ENCODE data around the gene CACUL1. TPM values are rescaled to one million over a fixed set of nuclear protein-coding genes. Genes with fewer than 3 reads are reported as not detected.
"Not testable (repeated sequence)": the region's sequence is repeated elsewhere in the genome, so short reads cannot be mapped to it uniquely, and the experiment has no call there.

Gene CACUL1
- total RNA-seq, 2 experiments from 2014 or later, result 25.5 to 30.2 TPM

- DNase-seq, result no peak
- CTCF ChIA-PET, result no interaction called here
- no peak for ATAC-seq
- Mint-ChIP-seq H3K27me3 (ENCODE audit: low read depth) (no peaks in the 10 kb centered on the region), H3K9me3 (ENCODE audit: insufficient read depth) (no peaks in the 10 kb centered on the region), H3K4me3 (no peak overlapping the region), H3K4me1 (ENCODE audit: low read depth) (peaks cover 4% of the 10 kb centered on the region), H3K36me3 (ENCODE audit: low read depth) (peaks cover 14% of the 10 kb centered on the region), H3K27ac (no peak overlapping the region)
- POLR2A ChIA-PET, result no interaction called here
Observed at GRCh38 chr10:118745056-118745455, 9.7 kb downstream of the CACUL1 start.

GRCh38 chr10:118744346-118744918, 10.3 kb downstream of the CACUL1 start:
- POLR2A ChIA-PET; H3K27ac Mint-ChIP-seq; H3K4me3 Mint-ChIP-seq; H3K27me3 Mint-ChIP-seq (ENCODE audit: low read depth); H3K4me1 Mint-ChIP-seq (ENCODE audit: low read depth); CTCF ChIA-PET; ATAC-seq; H3K9me3 Mint-ChIP-seq (ENCODE audit: insufficient read depth); DNase-seq: not testable (repeated sequence)
- peaks cover 14% of the 10 kb centered on the region for H3K36me3 Mint-ChIP-seq (ENCODE audit: low read depth)

DNA sequence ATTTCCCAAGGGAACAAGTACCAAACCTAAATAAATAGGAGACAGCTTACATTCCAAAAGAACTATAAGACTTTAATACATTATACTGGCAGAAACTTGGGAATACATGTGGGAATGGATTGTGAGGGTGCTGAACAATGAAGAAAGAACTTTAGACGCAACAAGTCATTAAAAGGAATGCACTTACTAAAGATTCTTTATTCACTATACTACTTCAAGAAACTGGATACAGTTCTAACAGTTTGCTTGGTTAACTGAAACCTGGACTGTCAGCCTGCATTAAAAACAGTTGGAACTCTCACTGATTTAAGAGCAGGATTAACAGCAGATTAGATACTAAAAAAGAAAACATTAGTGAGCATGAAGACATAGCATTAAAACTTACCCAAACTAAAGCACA, 12.0 kb downstream of the CACUL1 start:
- Mint-ChIP-seq H3K4me3 (no peak overlapping the region), H3K27me3 (ENCODE audit: low read depth) (no peaks in the 10 kb centered on the region), H3K4me1 (ENCODE audit: low read depth) (peaks cover 8% of the 10 kb centered on the region), H3K27ac (no peak overlapping the region), H3K36me3 (ENCODE audit: low read depth) (peaks cover 4% of the 10 kb centered on the region), H3K9me3 (ENCODE audit: insufficient read depth) (no peaks in the 10 kb centered on the region)
- ChIA-PET CTCF (no interaction called here), POLR2A (no interaction called here)
- ATAC-seq (no peak), DNase-seq (no peak)

- no peak overlapping the region for H3K4me3 Mint-ChIP-seq
- POLR2A ChIA-PET, result no interaction called here
- CTCF ChIA-PET, result interaction anchor here (1.1 kb wide), 1 partner anchor 13 kb away, joined by 3 read pairs; the partner anchor contains the start of gene CACUL1
Observed at GRCh38 chr10:118742032-118742431, 12.7 kb downstream of the CACUL1 start.

DNA sequence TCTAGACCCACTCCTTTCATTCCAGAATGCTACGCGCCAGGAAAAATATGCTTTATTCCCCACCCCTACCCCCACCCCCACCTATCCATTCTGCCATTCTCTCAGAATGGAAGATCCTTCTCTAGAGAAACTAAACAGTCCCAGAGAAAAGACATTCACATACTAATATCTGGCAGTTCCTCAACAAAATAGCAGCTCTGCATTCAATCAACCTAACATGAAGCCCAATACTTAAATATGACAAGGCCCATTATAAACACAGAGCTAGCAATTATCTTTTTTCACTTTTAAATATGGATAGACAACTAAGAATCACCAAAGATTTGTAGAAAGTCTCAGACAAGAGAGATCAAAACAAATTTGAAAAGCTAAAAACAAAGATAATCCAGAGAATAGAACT, 16.4 kb downstream of the CACUL1 start:
- ATAC-seq, result no peak
- H3K9me3 Mint-ChIP-seq (ENCODE audit: insufficient read depth), result no peaks in the 10 kb centered on the region
- no peaks in the 10 kb centered on the region for H3K27me3 Mint-ChIP-seq (ENCODE audit: low read depth)
- peaks cover 23% of the 10 kb centered on the region for H3K4me1 Mint-ChIP-seq (ENCODE audit: low read depth)
- ChIA-PET CTCF (interaction anchor here (1.2 to 1.7 kb wide), 2 partner anchors 16 to 17 kb away, joined by 4 to 6 read pairs; partner anchors contain the start of gene CACUL1), POLR2A (no interaction called here)
- H3K4me3 Mint-ChIP-seq, result no peak overlapping the region
- no peaks in the 10 kb centered on the region for H3K36me3 Mint-ChIP-seq (ENCODE audit: low read depth)
- H3K27ac Mint-ChIP-seq, result no peak overlapping the region
- no peak for DNase-seq

More at GRCh38 chr10:118742032-118742431, 12.7 kb downstream of the CACUL1 start:
- Mint-ChIP-seq H3K27ac (no peak overlapping the region), H3K4me1 (ENCODE audit: low read depth) (peaks cover 9% of the 10 kb centered on the region), H3K9me3 (ENCODE audit: insufficient read depth) (no peaks in the 10 kb centered on the region), H3K27me3 (ENCODE audit: low read depth) (no peaks in the 10 kb centered on the region), H3K36me3 (ENCODE audit: low read depth) (no peaks in the 10 kb centered on the region)
- ATAC-seq (no peak), DNase-seq (no peak)

- ChIA-PET POLR2A (no interaction called here), CTCF (interaction anchor here (1.2 to 1.7 kb wide), 2 partner anchors 16 kb away, joined by 4 to 6 read pairs; partner anchors contain the start of gene CACUL1)
- DNase-seq (no peak), ATAC-seq (no peak)
- H3K4me1 Mint-ChIP-seq (ENCODE audit: low read depth), result peaks cover 29% of the 10 kb centered on the region
- no peaks in the 10 kb centered on the region for H3K36me3 Mint-ChIP-seq (ENCODE audit: low read depth)
- no peak overlapping the region for H3K4me3 Mint-ChIP-seq
- H3K9me3 Mint-ChIP-seq (ENCODE audit: insufficient read depth), result no peaks in the 10 kb centered on the region
- H3K27ac Mint-ChIP-seq, result no peak overlapping the region
- H3K27me3 Mint-ChIP-seq (ENCODE audit: low read depth), result no peaks in the 10 kb centered on the region
Observed at GRCh38 chr10:118737603-118738302, 17.0 kb downstream of the CACUL1 start.

- POLR2A ChIA-PET, result no interaction called here
- Mint-ChIP-seq H3K27me3 (ENCODE audit: low read depth) (no peaks in the 10 kb centered on the region), H3K9me3 (ENCODE audit: insufficient read depth) (no peaks in the 10 kb centered on the region), H3K36me3 (ENCODE audit: low read depth) (peaks cover 2% of the 10 kb centered on the region), H3K4me1 (ENCODE audit: low read depth) (peaks cover 54% of the 10 kb centered on the region), H3K4me3 (no peak overlapping the region), H3K27ac (no peak overlapping the region)
- ATAC-seq (no peak), DNase-seq (no peak)
- CTCF ChIA-PET, result interaction anchor here (0.9 to 5.1 kb wide), 4 partner anchors 15 to 166 kb away, joined by 3 to 35 read pairs (median 19); partner anchors contain the start of gene CACUL1
Observed at GRCh38 chr10:118735294-118735693, 19.5 kb downstream of the CACUL1 start.

- POLR2A ChIA-PET, result no interaction called here
- peaks cover 5% of the 10 kb centered on the region for H3K36me3 Mint-ChIP-seq (ENCODE audit: low read depth)
- H3K9me3 Mint-ChIP-seq (ENCODE audit: insufficient read depth), result no peaks in the 10 kb centered on the region
- DNase-seq, result no peak
- no peaks in the 10 kb centered on the region for H3K27me3 Mint-ChIP-seq (ENCODE audit: low read depth)
- no peak for ATAC-seq
- peaks cover 61% of the 10 kb centered on the region for H3K4me1 Mint-ChIP-seq (ENCODE audit: low read depth)
- H3K27ac Mint-ChIP-seq, result no peak overlapping the region
- CTCF ChIA-PET, result interaction anchor here (1.1 to 5.1 kb wide), 6 partner anchors 9 to 166 kb away, joined by 3 to 35 read pairs (median 7); partner anchors contain the start of gene CACUL1
- H3K4me3 Mint-ChIP-seq, result no peak overlapping the region
Observed at GRCh38 chr10:118734475-118734874, 20.3 kb downstream of the CACUL1 start.

DNA sequence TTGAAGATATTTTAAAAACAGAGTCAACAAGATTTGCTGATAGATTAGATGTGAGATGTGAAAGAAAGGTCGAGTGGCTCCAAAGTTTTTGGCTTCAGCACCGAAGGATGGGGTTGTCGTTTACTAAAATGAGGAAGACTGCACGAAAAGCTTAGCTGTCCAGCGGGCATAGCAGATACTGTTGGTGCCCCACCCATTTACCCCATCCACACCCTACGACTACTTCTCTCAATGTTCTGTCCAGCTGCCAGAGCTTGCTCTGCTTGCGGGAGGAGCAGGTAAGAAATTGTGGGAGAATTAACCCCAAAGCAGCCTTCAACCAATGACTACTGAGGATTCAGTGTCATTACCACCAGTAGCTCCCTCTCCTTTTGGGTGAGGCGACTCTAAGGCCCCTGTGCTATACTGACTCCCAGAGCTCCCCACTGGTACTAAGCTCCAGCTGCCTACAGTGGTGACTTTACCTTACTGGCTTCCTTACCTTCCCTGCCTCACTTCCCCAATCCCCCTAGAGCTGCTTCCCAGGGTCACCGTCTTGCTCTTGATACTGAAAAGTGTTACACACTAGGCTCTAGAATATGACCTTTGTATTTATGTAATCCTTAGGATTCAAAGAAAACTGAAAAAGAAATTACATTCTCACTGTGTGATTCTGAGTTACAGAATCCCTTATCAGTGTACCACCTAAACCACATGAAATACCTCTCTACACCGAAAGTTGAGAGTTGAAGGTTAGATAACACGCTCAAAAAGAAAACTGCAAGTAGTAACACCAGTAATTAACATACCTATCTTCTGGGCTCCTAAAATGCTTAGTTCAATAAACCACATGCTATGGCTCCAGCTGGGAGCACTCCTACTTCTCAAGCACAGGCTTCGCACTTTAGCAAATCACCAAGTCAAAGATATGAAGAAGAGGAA, 22.3 kb downstream of the CACUL1 start:
- no peaks in the 10 kb centered on the region for H3K27me3 Mint-ChIP-seq (ENCODE audit: low read depth)
- POLR2A ChIA-PET, result interaction anchor here (0.8 to 2.2 kb wide), 3 partner anchors 21 to 37 kb away, joined by 3 to 9 read pairs (median 3); partner anchors contain the start of gene CACUL1
- peaks cover 12% of the 10 kb centered on the region for H3K36me3 Mint-ChIP-seq (ENCODE audit: low read depth)
- CTCF ChIA-PET, result interaction anchor here (1.1 to 5.1 kb wide), 3 partner anchors 12 to 118 kb away, joined by 3 to 35 read pairs (median 30); partner anchors contain the start of gene CACUL1
- H3K27ac Mint-ChIP-seq, result peak overlapping the region; percentile 79
- ATAC-seq (peak; percentile 86), DNase-seq (no peak)
- H3K9me3 Mint-ChIP-seq (ENCODE audit: insufficient read depth), result no peaks in the 10 kb centered on the region
- H3K4me3 Mint-ChIP-seq, result peak overlapping the region; percentile 42
- peaks cover 59% of the 10 kb centered on the region for H3K4me1 Mint-ChIP-seq (ENCODE audit: low read depth)

DNA sequence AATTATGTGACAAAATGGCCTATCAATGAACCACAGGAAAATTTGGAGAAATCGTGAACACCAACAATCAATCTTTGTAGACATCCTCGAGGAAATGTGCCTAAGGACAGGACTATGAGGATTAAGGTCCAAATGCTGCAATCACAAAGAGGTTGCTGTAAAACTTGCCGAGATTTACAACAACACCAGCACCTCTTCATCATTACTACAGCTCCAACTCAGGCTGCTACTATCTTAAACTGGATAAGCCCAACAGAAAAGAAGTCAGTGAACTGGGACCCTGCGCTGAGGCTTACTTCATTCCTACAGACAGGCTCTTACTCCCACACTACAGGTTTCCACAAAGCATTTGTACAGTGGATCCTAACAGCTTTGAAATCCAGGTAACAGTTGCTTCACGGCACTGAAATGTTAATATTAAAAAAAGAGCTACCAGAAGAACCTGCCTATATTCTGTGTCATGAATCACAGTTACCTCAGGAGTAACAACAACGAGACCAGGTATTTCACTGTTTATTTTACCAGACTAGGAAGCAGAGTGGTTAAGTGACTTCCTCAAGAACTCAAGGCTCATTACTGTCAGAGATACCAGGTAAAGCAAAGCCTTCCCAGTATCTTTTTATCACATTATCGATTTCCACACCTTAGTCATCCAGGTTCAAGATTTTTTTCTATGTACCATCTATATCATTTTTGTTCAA, 23.9 kb downstream of the CACUL1 start:
- H3K4me1 Mint-ChIP-seq (ENCODE audit: low read depth), result peaks cover 58% of the 10 kb centered on the region
- no peaks in the 10 kb centered on the region for H3K9me3 Mint-ChIP-seq (ENCODE audit: insufficient read depth)

GRCh38 chr10:118729641-118730258, 25.0 kb downstream of the CACUL1 start:
- H3K4me1 Mint-ChIP-seq (ENCODE audit: low read depth), result peaks cover 53% of the 10 kb centered on the region
- no peaks in the 10 kb centered on the region for H3K9me3 Mint-ChIP-seq (ENCODE audit: insufficient read depth)
- peaks cover 21% of the 10 kb centered on the region for H3K36me3 Mint-ChIP-seq (ENCODE audit: low read depth)
- ChIA-PET POLR2A (no interaction called here), CTCF (interaction anchor here (0.7 to 1.6 kb wide), 2 partner anchors 9 to 10 kb away, joined by 4 read pairs; no protein-coding TSS in a partner anchor)
- ATAC-seq (peak; percentile 52), DNase-seq (no peak)
- H3K27me3 Mint-ChIP-seq (ENCODE audit: low read depth), result no peaks in the 10 kb centered on the region
- peak overlapping the region; percentile 73 for H3K27ac Mint-ChIP-seq
- H3K4me3 Mint-ChIP-seq, result no peak overlapping the region

More for the DNA sequence above, 23.9 kb downstream of the CACUL1 start:
- ChIA-PET POLR2A (interaction anchor here (1.2 kb wide), 1 partner anchor 24 kb away, joined by 4 read pairs; the partner anchor contains the start of gene CACUL1), CTCF (no interaction called here)
- DNase-seq, result no peak
- H3K4me3 Mint-ChIP-seq, result no peak overlapping the region
- peak overlapping the region; percentile 53 for H3K27ac Mint-ChIP-seq
- H3K27me3 Mint-ChIP-seq (ENCODE audit: low read depth), result no peaks in the 10 kb centered on the region
- peaks cover 16% of the 10 kb centered on the region for H3K36me3 Mint-ChIP-seq (ENCODE audit: low read depth)
- ATAC-seq, result no peak

All from activated CD8-positive, alpha-beta T cell treated with anti-CD3 and anti-CD28 coated beads, Interleukin-2, amount 10 ng/mL, durations not matched to agents 7 days and 5 days (primary cell).